ENCODE data around the gene MLXIP.

Gene MLXIP

DNA sequence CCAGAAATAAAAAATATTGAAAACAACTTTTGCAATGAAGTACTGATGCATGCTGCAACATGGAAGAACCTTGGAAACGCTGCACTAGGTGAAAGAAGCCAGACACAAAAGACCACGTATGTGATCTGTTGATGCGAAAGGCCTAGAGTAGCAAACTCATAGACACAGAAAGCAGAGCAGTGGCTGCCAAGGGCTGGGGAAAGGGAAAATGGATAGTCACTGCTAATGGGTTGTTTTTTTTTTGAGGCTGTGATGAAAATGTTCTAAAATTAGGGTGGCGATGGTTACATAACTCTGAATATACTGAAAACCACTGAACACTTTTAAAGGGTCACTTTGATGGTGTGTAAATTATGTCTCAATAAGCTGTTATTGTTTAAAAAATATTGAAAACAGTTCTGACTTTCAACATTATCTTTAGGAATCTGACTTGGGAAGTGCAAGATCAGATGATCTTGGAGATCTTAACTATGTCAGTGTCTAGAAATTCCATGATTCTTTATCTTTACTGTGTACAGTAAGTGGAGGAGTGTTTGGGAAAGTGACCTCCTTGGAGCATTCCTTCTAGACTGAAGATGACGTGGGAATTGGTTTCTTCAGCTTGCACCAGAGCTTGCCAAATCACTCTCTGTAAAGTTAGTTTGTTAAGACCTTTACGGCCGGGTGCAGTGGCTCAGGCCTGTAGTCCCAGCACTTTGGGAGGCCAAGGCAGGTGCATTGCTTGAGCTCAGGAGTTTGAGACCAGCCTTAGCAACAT lies 12.4 kb downstream of the MLXIP start:
- H3K4me3 ChIP-seq (IDR thresholded peaks at IDR 0.05; ENCODE audit: insufficient read depth, low read depth, low read length) = no peak overlapping the region
- H4K20me1 ChIP-seq (ENCODE audit: insufficient read depth) = no peaks in the 10 kb centered on the region
- H3K4me2 ChIP-seq = no peak overlapping the region
- no peak overlapping the region for H3K27ac ChIP-seq
- H3K36me3 ChIP-seq (ENCODE audit: insufficient read depth) = no peaks in the 10 kb centered on the region
- TF ChIP-seq, protein P1, sequence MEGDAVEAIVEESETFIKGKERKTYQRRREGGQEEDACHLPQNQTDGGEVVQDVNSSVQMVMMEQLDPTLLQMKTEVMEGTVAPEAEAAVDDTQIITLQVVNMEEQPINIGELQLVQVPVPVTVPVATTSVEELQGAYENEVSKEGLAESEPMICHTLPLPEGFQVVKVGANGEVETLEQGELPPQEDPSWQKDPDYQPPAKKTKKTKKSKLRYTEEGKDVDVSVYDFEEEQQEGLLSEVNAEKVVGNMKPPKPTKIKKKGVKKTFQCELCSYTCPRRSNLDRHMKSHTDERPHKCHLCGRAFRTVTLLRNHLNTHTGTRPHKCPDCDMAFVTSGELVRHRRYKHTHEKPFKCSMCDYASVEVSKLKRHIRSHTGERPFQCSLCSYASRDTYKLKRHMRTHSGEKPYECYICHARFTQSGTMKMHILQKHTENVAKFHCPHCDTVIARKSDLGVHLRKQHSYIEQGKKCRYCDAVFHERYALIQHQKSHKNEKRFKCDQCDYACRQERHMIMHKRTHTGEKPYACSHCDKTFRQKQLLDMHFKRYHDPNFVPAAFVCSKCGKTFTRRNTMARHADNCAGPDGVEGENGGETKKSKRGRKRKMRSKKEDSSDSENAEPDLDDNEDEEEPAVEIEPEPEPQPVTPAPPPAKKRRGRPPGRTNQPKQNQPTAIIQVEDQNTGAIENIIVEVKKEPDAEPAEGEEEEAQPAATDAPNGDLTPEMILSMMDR (conservative IDR thresholded peaks at IDR 0.05; ENCODE audit: low read depth, low read length) = no peak
- H3K27me3 ChIP-seq (ENCODE audit: insufficient read depth, low read depth) = no peaks in the 10 kb centered on the region
- no peak overlapping the region for H3K9ac ChIP-seq
- no peaks in the 10 kb centered on the region; the same call in 1 of the 2 replicates for H3K79me2 ChIP-seq (ENCODE audit: insufficient read depth, low read depth)
- H3K4me1 ChIP-seq (ENCODE audit: low read depth, poor library complexity, severe bottlenecking) = no peaks in the 10 kb centered on the region
- H2AFZ ChIP-seq (ENCODE audit: low read depth) = no peak overlapping the region

DNA sequence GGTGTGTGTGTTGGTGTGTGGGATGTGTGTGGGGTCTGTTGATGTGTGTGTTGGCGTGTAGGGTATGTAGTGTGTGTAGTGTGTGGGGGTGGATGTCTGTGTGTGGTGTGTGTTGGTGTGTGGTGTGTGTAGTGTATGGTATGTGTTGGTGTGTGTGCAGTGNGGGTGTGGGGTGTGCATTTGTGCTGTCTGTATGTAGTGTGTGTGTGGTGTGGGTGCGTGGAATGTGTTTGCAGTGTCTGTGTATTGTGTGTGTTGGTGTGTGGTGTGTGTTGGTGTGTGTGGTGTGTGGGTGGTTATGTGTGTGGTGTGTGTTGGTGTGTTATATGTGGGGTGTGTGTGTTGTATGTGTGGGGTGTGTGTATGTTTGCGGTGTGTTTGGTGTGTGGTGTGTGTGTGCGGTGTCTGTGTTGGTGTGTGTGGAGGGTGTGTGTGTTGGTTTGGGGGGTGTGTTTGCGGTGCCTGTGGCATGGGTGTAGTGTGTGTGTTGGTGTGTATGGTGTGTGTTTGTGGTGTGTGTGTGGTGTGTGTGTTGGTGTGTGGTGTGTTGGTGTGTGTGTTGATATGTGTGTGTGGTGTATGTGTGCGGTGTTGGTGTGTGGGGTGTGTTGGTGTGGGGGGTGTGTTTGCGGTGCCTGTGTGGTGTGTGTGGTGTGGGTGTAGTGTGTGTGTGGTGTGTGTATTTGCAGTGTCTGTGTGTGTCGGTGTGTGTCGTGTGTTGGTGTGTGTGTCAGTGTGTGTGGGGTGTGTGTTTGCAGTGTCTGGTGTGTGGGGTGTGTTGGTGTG lies 14.7 kb downstream of the MLXIP start:
- Histone ChIP-seq H3K36me3 (ENCODE audit: insufficient read depth) (no peaks in the 10 kb centered on the region), H3K4me2 (no peak overlapping the region), H3K79me2 (ENCODE audit: insufficient read depth, low read depth) (no peaks in the 10 kb centered on the region; the same call in 1 of the 2 replicates), H2AFZ (ENCODE audit: low read depth) (no peak overlapping the region), H3K4me3 (IDR thresholded peaks at IDR 0.05; ENCODE audit: insufficient read depth, low read depth, low read length) (no peak overlapping the region), H3K9ac (no peak overlapping the region), H3K4me1 (ENCODE audit: low read depth, poor library complexity, severe bottlenecking) (no peaks in the 10 kb centered on the region), H3K27ac (no peak overlapping the region), H3K27me3 (ENCODE audit: insufficient read depth, low read depth) (no peaks in the 10 kb centered on the region), H4K20me1 (ENCODE audit: insufficient read depth) (no peaks in the 10 kb centered on the region)
- TF ChIP-seq, protein P1 (conservative IDR thresholded peaks at IDR 0.05; ENCODE audit: low read depth, low read length) = no peak

DNA sequence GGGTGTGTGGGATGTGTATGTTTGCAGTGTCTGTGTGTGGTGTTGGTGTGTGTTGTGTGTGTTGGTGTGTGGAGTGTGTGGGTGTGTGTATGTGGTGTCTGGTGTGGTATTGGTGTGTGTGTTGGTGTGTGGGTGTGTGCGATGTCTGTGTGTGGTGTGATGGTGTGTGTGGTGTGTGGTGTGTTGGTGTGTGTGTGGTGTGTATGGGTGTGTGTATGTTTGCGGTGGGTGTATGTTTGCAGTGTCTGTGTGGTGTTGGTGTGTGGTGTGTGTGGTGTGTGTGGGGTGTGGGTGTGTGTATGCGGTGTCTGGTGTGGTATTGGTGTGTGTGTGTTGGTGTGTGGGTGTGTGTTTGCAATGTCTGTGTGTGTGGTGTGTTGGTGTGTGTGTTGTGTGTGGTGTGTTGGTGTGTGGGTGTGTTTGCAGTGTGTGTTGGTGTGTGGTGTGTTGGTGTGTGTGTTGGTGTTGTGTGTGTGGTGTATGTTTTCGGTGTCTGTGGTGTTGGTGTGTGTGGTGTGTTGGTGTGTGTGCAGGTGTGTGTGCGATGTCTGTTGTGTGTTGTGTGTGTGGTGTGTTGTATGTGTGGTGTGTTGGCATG lies 15.7 kb downstream of the MLXIP start:
- Histone ChIP-seq H3K79me2 (ENCODE audit: insufficient read depth, low read depth) (no peaks in the 10 kb centered on the region; the same call in 1 of the 2 replicates), H2AFZ (ENCODE audit: low read depth) (no peak overlapping the region), H3K27me3 (ENCODE audit: insufficient read depth, low read depth) (no peaks in the 10 kb centered on the region), H3K9ac (no peak overlapping the region), H3K36me3 (ENCODE audit: insufficient read depth) (no peaks in the 10 kb centered on the region), H3K27ac (no peak overlapping the region), H3K4me2 (no peak overlapping the region), H3K4me3 (IDR thresholded peaks at IDR 0.05; ENCODE audit: insufficient read depth, low read depth, low read length) (no peak overlapping the region), H3K4me1 (ENCODE audit: low read depth, poor library complexity, severe bottlenecking) (no peaks in the 10 kb centered on the region), H4K20me1 (ENCODE audit: insufficient read depth) (no peaks in the 10 kb centered on the region)
- TF ChIP-seq, protein P1 (conservative IDR thresholded peaks at IDR 0.05; ENCODE audit: low read depth, low read length) = no peak

DNA sequence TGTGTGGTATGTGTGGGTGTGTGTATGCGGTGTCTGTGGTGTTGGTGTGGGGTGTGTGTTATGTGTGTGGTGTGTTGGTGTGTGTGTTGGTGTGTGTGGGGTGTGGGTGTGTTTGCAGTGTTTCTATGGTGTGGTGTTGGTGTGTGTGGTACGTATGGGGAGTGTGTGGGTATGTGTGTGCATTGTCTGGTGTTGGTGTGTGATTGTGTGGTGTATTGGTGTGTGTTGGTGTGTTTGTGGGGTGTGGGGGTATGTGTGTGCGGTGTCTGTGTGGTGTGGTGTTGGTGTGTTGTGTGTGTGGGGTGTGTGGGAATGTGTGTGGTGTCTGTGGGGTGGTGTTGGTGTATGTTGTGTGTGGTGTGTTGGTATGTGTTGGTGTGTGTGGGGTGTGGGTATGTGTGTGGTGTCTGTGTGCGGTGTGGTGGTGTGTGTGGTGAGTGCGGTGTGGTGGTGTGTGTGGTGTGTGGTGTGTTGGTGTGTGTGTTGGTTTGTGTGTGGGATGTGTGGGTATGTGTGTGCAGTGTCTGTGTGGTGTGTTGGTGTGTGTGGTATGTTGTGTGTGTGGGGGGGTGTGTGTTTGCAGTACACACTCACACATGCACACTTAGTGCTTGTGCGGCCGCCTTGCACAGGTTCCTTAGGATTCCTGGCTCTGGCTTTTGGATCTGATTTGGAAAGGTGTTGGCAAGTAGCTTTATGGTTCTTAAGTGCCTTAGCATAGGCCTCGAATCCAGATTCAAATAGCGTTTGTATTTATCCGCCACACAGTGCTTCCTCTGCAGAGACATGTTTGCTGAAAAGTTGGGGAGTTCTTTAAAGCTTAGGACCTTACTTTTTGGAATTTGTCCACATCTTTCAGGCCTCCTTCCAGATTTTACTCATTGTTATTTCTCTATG lies 16.4 kb downstream of the MLXIP start:
- Histone ChIP-seq H3K4me1 (ENCODE audit: low read depth, poor library complexity, severe bottlenecking) (no peaks in the 10 kb centered on the region), H4K20me1 (ENCODE audit: insufficient read depth) (no peaks in the 10 kb centered on the region)

More for the DNA sequence above, 16.4 kb downstream of the MLXIP start:
- H3K27ac ChIP-seq = no peak overlapping the region
- H3K36me3 ChIP-seq (ENCODE audit: insufficient read depth) = no peaks in the 10 kb centered on the region
- no peaks in the 10 kb centered on the region for H3K27me3 ChIP-seq (ENCODE audit: insufficient read depth, low read depth)
- no peak overlapping the region for H3K4me3 ChIP-seq (IDR thresholded peaks at IDR 0.05; ENCODE audit: insufficient read depth, low read depth, low read length)
- H3K9ac ChIP-seq = no peak overlapping the region
- H3K79me2 ChIP-seq (ENCODE audit: insufficient read depth, low read depth) = no peaks in the 10 kb centered on the region; the same call in 1 of the 2 replicates
- H2AFZ ChIP-seq (ENCODE audit: low read depth) = no peak overlapping the region
- TF ChIP-seq, protein P1 (conservative IDR thresholded peaks at IDR 0.05; ENCODE audit: low read depth, low read length) = no peak
- no peak overlapping the region for H3K4me2 ChIP-seq
